GM19193 (cell line): Measurements from ENCODE around the gene COLQ.

ENCODE experiments used
- POLR2A ChIP-seq: IDR thresholded peaks from 4 replicates; pipeline ENCODE4 v1.6.1; 2011; ENCODE audit not compliant: insufficient read depth, insufficient read length; ENCODE audit errors: extremely low read depth

COLQ gene

GRCh38 chr3:15521573-15521965 is at the start of gene COLQ:
TSS of gene COLQ (minus strand) at chr3:15521706. CDS start at chr3:15521625, 81 bp downstream.
- TF ChIP-seq POLR2A, result no peak

GRCh38 chr3:15563190-15563589 is 41.7 kb upstream of the COLQ start:
- TF ChIP-seq POLR2A, result no peak

GRCh38 chr3:15562560-15562959 is 41.1 kb upstream of the COLQ start:
- TF ChIP-seq POLR2A, result no peak

- no peak for TF ChIP-seq POLR2A
Measured at GRCh38 chr3:15558581-15558980, 37.1 kb upstream of the COLQ start.

GRCh38 chr3:15557511-15557946 is 36.0 kb upstream of the COLQ start:
- no peak for TF ChIP-seq POLR2A

- no peak for TF ChIP-seq POLR2A
Measured at GRCh38 chr3:15556512-15556911, 35.0 kb upstream of the COLQ start.

- TF ChIP-seq POLR2A, result no peak
Measured at GRCh38 chr3:15553749-15554148, 32.2 kb upstream of the COLQ start.

GRCh38 chr3:15551902-15552301 is 30.4 kb upstream of the COLQ start:
- no peak for TF ChIP-seq POLR2A

- no peak for TF ChIP-seq POLR2A
Measured at GRCh38 chr3:15549846-15550245, 28.3 kb upstream of the COLQ start.

- TF ChIP-seq POLR2A, result no peak
Measured at GRCh38 chr3:15542614-15543013, 21.1 kb upstream of the COLQ start.

GRCh38 chr3:15541371-15541770 is 19.9 kb upstream of the COLQ start:
- no peak for TF ChIP-seq POLR2A

GRCh38 chr3:15539066-15539465 is 17.6 kb upstream of the COLQ start:
- TF ChIP-seq POLR2A, result no peak

- TF ChIP-seq POLR2A, result no peak
Measured at GRCh38 chr3:15538345-15538744, 16.8 kb upstream of the COLQ start.

- TF ChIP-seq POLR2A, result no peak
Measured at GRCh38 chr3:15536856-15537255, 15.3 kb upstream of the COLQ start.

- no peak for TF ChIP-seq POLR2A
Measured at GRCh38 chr3:15535732-15536131, 14.2 kb upstream of the COLQ start.

GRCh38 chr3:15531346-15531745 is 9.8 kb upstream of the COLQ start:
- no peak for TF ChIP-seq POLR2A

- no peak for TF ChIP-seq POLR2A
Measured at GRCh38 chr3:15528854-15529537, 7.5 kb upstream of the COLQ start.
